Ovary (tissue), 9 donors: ENCODE measurements around the gene CAPN13. TPM values are rescaled to one million over a fixed set of nuclear protein-coding genes. Genes with fewer than 3 reads are reported as not detected.

Source experiments
- DNase-seq, 5 donors: peaks; one replicate each; pipeline ENCODE4 v3.0.0-alpha.2; 2019 to 2020
- H3K27ac ChIP-seq, 2 donors: fragments of 200-600 bp; one replicate each; pipeline versions ENCODE4 v1.5.1 to v1.8.0; 2019 to 2022
- H3K27me3 ChIP-seq: fragments of 200-600 bp; one replicate; pipeline ENCODE4 v1.8.0; 2022
- H3K36me3 ChIP-seq: fragments of 200-600 bp; sonication (generic); one replicate; pipeline ENCODE4 v1.5.1; 2019
- H3K4me1 ChIP-seq: one replicate; pipeline ENCODE4 v1.8.1; 2013; ENCODE audit warnings: mild to moderate bottlenecking, moderate library complexity; ENCODE audit not compliant: insufficient read depth
- H3K4me3 ChIP-seq: fragments of 200-600 bp; sonication (generic); one replicate; pipeline ENCODE4 v1.5.1; 2017
- H3K9me3 ChIP-seq, 2 donors: fragments of 200-600 bp in 1 of 2; sonication (generic) in 1 of 2; one replicate each; pipeline versions ENCODE4 v1.5.1 to v1.8.1; 2013 to 2019; ENCODE audit warnings: mild to moderate bottlenecking in 1 of 2, moderate library complexity in 1 of 2
- EP300 ChIP-seq: sonication (generic); formaldehyde crosslinking; IDR thresholded peaks from one replicate; pipeline ENCODE4 v1.6.1; 2017; ENCODE audit warnings: antibody characterized with exemption
- POLR2A ChIP-seq: fragments of 450-650 bp; IDR thresholded peaks from one replicate; pipeline ENCODE4 v1.6.1; 2017; ENCODE audit warnings: antibody characterized with exemption, mild to moderate bottlenecking, moderate library complexity
- WGBS, 3 donors: extraction: QIAGEN DNeasy Blood & Tissue Kit in 1 of 3; methylation state at CpG; one replicate each; pipeline versions ENCODE4 v1.1.5 to v1.1.7; 2013 to 2017; 5-methylcytosine and 5-hydroxymethylcytosine counted together
- intact Hi-C, 4 donors: fragments of 100-400 bp; cut with DNase I; formaldehyde crosslinking; loops; one replicate each; pipeline versions ENCODE4 v1.11.0 to v1.15.1; 2022 to 2023
- polyA plus RNA-seq, 2 donors: library from polyadenylated mRNA; stranded (reverse); fragments of 200-250 nt in 1 of 2; fragments of 350-450 nt in 1 of 2; fragmentation: Illumina TruSeq in 1 of 2; extraction: RNeasy Lipid Tissue Mini Kit (QIAGEN cat#74804) in 1 of 2; gene quantifications; one replicate each; pipeline ENCODE4 v1.2.3, GENCODE V29; 2013 to 2014
- total RNA-seq, 7 donors: library from RNA; depleted of rRNA in 2 of 7; stranded (reverse); fragments of >200 nt in 2 of 7; fragmentation: NEBNext Ultra II Directional in 3 of 7; extraction: Animal tissue kit (Norgen Biotek cat#: 25700) in 3 of 7; gene quantifications; one replicate each; pipeline versions ENCODE4 v1.1.0 to v1.2.4, GENCODE V29; 2016 to 2023
- TF ChIP-seq, protein P1 (sequence below), 3 donors: fragments of 450-650 bp in 2 of 3; fragments of 200-600 bp in 1 of 3; IDR thresholded peaks; one replicate each; pipeline versions ENCODE4 v1.5.1 to v1.8.0; 2016 to 2022; ENCODE audit warnings: antibody characterized with exemption in 3 of 3, mild to moderate bottlenecking in 1 of 3
- donor health status: DM: no; HTN: no; CAD: no; lungs with moderate emphysema.
- donor health status: DM: no; HTN: no; CAD: no.
- donor health status: Bipolar disorder and iron deficiency.
- donor health status: DM: yes; HTN: yes; CAD: no.
- donor health status: DM: no; HTN: no; CAD: no.
- donor health status: DM: yes; HTN: yes; CAD: no.

CAPN13 gene
- total and polyA plus RNA-seq, 9 donors, result 0.05 to 2.5 (median 0.30) TPM; not detected in 4

DNA sequence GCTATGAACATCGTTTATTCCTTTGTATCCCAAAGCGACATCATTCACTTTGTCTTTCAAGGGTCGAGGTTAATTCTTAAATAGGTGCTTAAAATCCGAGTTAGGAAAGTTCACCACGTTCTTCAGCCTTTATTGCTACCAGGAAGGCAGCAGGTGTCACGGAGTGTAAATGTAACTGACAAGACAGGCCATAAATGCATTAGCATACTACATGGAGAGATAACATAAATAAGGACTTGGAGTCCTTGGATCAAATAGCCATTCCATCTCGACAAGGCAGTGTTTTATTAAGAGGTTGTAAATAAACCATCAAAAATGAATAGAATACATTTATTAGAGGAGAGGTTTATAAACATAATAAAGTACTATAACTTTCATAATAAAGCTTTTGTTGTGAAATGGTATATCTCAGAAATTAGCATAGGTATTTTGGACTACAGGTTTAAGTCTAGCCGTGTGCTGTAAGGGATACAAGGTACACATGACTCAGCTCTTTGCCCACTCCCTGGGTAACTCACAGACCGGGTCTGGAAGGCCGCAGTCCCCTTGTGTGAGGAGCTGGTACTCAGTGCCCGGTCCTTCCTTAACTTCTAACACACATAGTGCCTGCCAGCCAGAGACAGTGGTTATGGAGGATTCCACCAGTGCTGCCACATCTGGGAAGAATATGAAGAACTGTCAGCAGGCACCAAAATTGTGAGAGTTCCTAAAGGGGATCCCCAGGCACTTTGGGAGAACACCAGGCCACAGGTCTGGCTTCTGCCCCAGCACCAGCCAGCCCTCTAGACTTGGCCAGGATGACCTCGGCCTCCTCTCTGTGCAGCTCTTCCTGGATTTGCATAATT is 29.4 kb downstream of the CAPN13 start:
- 70 to 77% (median 72%) methylated on average over 12 of the region's 12 CpGs for WGBS, 3 donors

DNA sequence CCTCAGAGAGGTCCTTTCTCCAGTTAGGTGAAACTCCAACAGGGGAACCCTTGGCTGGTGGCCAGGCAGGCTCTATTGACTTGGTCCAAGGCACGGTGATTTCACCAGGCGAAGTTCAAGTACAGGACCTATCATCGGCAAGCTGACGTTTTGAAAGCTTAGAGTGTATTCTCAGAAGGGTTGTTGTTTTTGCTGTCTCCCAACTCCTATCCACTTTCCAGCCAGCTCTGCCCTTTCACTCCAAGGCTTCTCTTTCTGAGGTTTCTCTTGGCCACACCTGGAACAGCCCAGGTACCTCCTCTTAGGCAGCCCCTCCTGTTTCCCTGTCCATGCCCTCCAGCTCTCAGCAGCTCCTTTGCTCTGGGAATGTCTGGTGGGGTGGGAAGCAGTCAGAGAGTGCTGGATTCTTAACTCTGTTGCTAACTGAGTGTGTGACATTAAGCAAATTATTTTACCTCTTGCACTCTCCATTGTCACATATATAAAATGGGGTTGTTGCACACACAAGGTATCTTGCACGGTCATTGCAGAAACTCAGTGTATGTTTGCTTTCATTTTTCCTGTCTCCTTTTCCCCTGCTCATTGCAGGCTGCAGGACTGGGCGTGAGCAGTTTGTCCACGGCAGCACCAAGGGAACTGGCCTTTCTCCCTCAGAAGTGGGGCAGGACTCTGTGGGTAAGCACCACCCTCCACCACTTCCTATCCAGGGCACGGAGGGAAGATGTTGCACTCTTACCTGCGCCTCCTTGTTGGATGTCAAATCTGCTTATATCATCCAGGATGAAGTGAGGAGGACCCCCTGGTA is 30.2 kb downstream of the CAPN13 start:
- TF ChIP-seq, protein P1, sequence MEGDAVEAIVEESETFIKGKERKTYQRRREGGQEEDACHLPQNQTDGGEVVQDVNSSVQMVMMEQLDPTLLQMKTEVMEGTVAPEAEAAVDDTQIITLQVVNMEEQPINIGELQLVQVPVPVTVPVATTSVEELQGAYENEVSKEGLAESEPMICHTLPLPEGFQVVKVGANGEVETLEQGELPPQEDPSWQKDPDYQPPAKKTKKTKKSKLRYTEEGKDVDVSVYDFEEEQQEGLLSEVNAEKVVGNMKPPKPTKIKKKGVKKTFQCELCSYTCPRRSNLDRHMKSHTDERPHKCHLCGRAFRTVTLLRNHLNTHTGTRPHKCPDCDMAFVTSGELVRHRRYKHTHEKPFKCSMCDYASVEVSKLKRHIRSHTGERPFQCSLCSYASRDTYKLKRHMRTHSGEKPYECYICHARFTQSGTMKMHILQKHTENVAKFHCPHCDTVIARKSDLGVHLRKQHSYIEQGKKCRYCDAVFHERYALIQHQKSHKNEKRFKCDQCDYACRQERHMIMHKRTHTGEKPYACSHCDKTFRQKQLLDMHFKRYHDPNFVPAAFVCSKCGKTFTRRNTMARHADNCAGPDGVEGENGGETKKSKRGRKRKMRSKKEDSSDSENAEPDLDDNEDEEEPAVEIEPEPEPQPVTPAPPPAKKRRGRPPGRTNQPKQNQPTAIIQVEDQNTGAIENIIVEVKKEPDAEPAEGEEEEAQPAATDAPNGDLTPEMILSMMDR (IDR thresholded peaks at IDR 0.05), result no peak
- TF ChIP-seq POLR2A, result no peak
- no peak for TF ChIP-seq EP300
- intact Hi-C loops, result no loop called here
- H3K27me3 ChIP-seq, result no peaks in the 10 kb centered on the region
- no peaks in the 10 kb centered on the region for H3K4me1 ChIP-seq
- no peak overlapping the region for H3K4me3 ChIP-seq
- DNase-seq, result no peak
- H3K36me3 ChIP-seq, result no peaks in the 10 kb centered on the region
- WGBS, 3 donors, result 48 to 67% (median 62%) methylated on average over 9 of the region's 9 CpGs
- H3K27ac ChIP-seq, result no peak overlapping the region
- H3K9me3 ChIP-seq, result no peaks in the 10 kb centered on the region

More for the DNA sequence above, 29.4 kb downstream of the CAPN13 start:
- Histone ChIP-seq H3K4me3 (no peak overlapping the region), H3K27ac (no peak overlapping the region), H3K36me3 (no peaks in the 10 kb centered on the region), H3K4me1 (no peaks in the 10 kb centered on the region), H3K9me3 (no peaks in the 10 kb centered on the region), H3K27me3 (no peaks in the 10 kb centered on the region)
- intact Hi-C loops, result no loop called here
- TF ChIP-seq EP300 (no peak), POLR2A (no peak)
- TF ChIP-seq, protein P1 (IDR thresholded peaks at IDR 0.05), result no peak
- DNase-seq, result no peak

DNA sequence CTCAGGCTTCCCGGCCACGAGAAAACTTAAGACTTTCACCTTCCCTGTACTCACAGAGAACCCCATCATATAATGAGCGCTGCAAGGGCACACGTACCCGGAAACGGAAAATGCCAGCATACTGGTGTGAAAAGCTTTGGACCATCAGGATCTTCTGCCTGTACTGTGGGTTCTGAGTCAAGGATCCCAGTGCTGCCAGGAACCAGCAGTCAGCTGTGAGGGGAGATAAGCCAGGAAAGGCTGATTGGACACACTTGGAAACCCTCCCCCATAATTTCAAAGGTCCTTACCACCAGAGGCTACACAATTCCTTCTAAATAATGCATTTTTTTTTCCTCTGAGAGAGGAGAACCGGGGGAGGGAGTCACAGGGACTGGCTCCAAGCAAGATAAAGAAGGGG is 31.4 kb downstream of the CAPN13 start:
- 39 to 48% (median 46%) methylated on average over 7 of the region's 7 CpGs for WGBS, 3 donors

More for the DNA sequence above, 31.4 kb downstream of the CAPN13 start:
- Histone ChIP-seq H3K36me3 (no peaks in the 10 kb centered on the region), H3K9me3 (no peaks in the 10 kb centered on the region), H3K27ac (no peak overlapping the region), H3K4me3 (no peak overlapping the region), H3K4me1 (no peaks in the 10 kb centered on the region), H3K27me3 (no peaks in the 10 kb centered on the region)
- intact Hi-C loops, result no loop called here
- TF ChIP-seq POLR2A, result no peak
- TF ChIP-seq EP300, result no peak
- TF ChIP-seq, protein P1 (IDR thresholded peaks at IDR 0.05), result no peak
- no peak for DNase-seq
